Trophoblast cell (in vitro differentiated cells and primary cell): Measurements from ENCODE around the gene ZC3H13.

ENCODE experiments used
- DNase-seq, 2 donors: peaks; one replicate each; pipeline ENCODE4 v3.0.0-alpha.2; 2016
- H2AFZ ChIP-seq: 2 replicates; pipeline ENCODE4 v1.6.1; 2013; ENCODE audit warnings: low read length, moderate library complexity, mild to moderate bottlenecking; ENCODE audit not compliant: insufficient read depth, poor library complexity
- H2AK5ac ChIP-seq: 2 replicates; pipeline ENCODE4 v1.6.1; 2013; ENCODE audit warnings: mild to moderate bottlenecking, low read length
- H2BK120ac ChIP-seq: 2 replicates; pipeline ENCODE4 v1.6.1; 2013; ENCODE audit warnings: low read length, mild to moderate bottlenecking, moderate library complexity; ENCODE audit not compliant: insufficient read depth, poor library complexity
- H2BK12ac ChIP-seq: 2 replicates; pipeline ENCODE4 v1.6.1; 2013; ENCODE audit warnings: mild to moderate bottlenecking, low read length, moderate library complexity
- H2BK5ac ChIP-seq: 2 replicates; pipeline ENCODE4 v1.6.1; 2013; ENCODE audit warnings: low read length, low read depth, moderate library complexity, mild to moderate bottlenecking; ENCODE audit not compliant: poor library complexity
- H3K14ac ChIP-seq: 2 replicates; pipeline ENCODE4 v1.6.1; 2013; ENCODE audit warnings: mild to moderate bottlenecking, low read length
- H3K18ac ChIP-seq: 2 replicates; pipeline ENCODE4 v1.6.1; 2013; ENCODE audit warnings: mild to moderate bottlenecking, low read length
- H3K23ac ChIP-seq: 2 replicates; pipeline ENCODE4 v1.6.1; 2013; ENCODE audit warnings: low read length
- H3K27ac ChIP-seq: 2 replicates; pipeline ENCODE4 v1.5.1; 2013; ENCODE audit warnings: low read depth, mild to moderate bottlenecking, inconsistent platforms, low read length, moderate library complexity
- H3K27me3 ChIP-seq: 2 replicates; pipeline ENCODE4 v1.6.1; 2013; ENCODE audit warnings: inconsistent platforms, mild to moderate bottlenecking, low read length, moderate library complexity; ENCODE audit not compliant: insufficient read depth
- H3K36me3 ChIP-seq, 2 experiments: 1 replicate in 1 of 2; 2 replicates in 1 of 2; pipeline ENCODE4 v1.6.1; 2013; ENCODE audit warnings: low read length in 2 of 2, mild to moderate bottlenecking in 2 of 2, moderate library complexity in 1 of 2; ENCODE audit not compliant: insufficient read depth in 2 of 2, control insufficient read depth in 1 of 2
- H3K4ac ChIP-seq: 2 replicates; pipeline ENCODE4 v1.6.1; 2013; ENCODE audit warnings: low read depth, mild to moderate bottlenecking, low read length, moderate library complexity
- H3K4me1 ChIP-seq, 2 experiments: 1 replicate in 1 of 2; 2 replicates in 1 of 2; pipeline ENCODE4 v1.6.1; 2013; ENCODE audit warnings: low read length in 2 of 2, mild to moderate bottlenecking in 2 of 2, moderate library complexity in 1 of 2; ENCODE audit not compliant: insufficient read depth in 2 of 2, control insufficient read depth in 1 of 2
- H3K4me2 ChIP-seq: 2 replicates; pipeline ENCODE4 v1.6.1; 2013; ENCODE audit warnings: inconsistent platforms, mild to moderate bottlenecking, low read length, moderate library complexity
- H3K4me3 ChIP-seq: 2 replicates; pipeline ENCODE4 v1.5.1; 2013; ENCODE audit warnings: mild to moderate bottlenecking, low read depth, low read length, inconsistent platforms
- H3K79me1 ChIP-seq: one replicate; pipeline ENCODE4 v1.6.1; 2013; ENCODE audit warnings: low read length
- H3K79me2 ChIP-seq: 2 replicates; pipeline ENCODE4 v1.6.1; 2013; ENCODE audit warnings: low read length, mild to moderate bottlenecking; ENCODE audit not compliant: control insufficient read depth, insufficient read depth, poor library complexity
- H3K9ac ChIP-seq: 2 replicates; pipeline ENCODE4 v1.6.1; 2013; ENCODE audit warnings: mild to moderate bottlenecking, low read length
- H3K9me3 ChIP-seq: 2 replicates; pipeline ENCODE4 v1.6.1; 2013; ENCODE audit warnings: low read depth, mild to moderate bottlenecking, control low read depth, inconsistent platforms, low read length; ENCODE audit not compliant: insufficient read depth
- H4K12ac ChIP-seq: 2 replicates; pipeline ENCODE4 v1.6.1; 2013; ENCODE audit warnings: low read depth, mild to moderate bottlenecking, low read length, moderate library complexity
- H4K8ac ChIP-seq: 2 replicates; pipeline ENCODE4 v1.6.1; 2013; ENCODE audit warnings: low read depth, mild to moderate bottlenecking, low read length, moderate library complexity
- H4K91ac ChIP-seq: one replicate; pipeline ENCODE4 v1.6.1; 2013; ENCODE audit warnings: low read depth, mild to moderate bottlenecking, low read length, moderate library complexity
- WGBS: extraction: QIAGEN DNeasy Blood & Tissue Kit; methylation state at CpG from one replicate; pipeline ENCODE4 v1.1.7; 2013; ENCODE audit warnings: missing lambda C conversion rate; ENCODE audit not compliant: insufficient read length, insufficient coverage; ENCODE audit errors: extremely low coverage; 5-methylcytosine and 5-hydroxymethylcytosine counted together

Gene ZC3H13

GRCh38 chr13:45930177-45930576 is 122.4 kb downstream of the ZC3H13 start:
- Histone ChIP-seq H2AK5ac (no peak overlapping the region), H3K36me3 (no peaks in the 10 kb centered on the region), H4K8ac (no peak overlapping the region), H3K23ac (no peak overlapping the region), H2AFZ (no peak overlapping the region), H3K79me2 (no peaks in the 10 kb centered on the region), H3K9me3 (peaks cover 2% of the 10 kb centered on the region), H3K4ac (no peak overlapping the region), H3K4me2 (no peak overlapping the region), H4K12ac (no peak overlapping the region), H2BK12ac (no peak overlapping the region), H2BK5ac (no peak overlapping the region), H3K4me3 (no peak overlapping the region), H2BK120ac (no peak overlapping the region), H3K27ac (no peak overlapping the region), H3K14ac (no peak overlapping the region), H3K18ac (no peak overlapping the region), H3K9ac (no peak overlapping the region), H3K4me1 (no peaks in the 10 kb centered on the region), H4K91ac (no peak overlapping the region), H3K27me3 (no peaks in the 10 kb centered on the region), H3K79me1 (no peaks in the 10 kb centered on the region)
- DNase-seq: no peak
- WGBS: no CpG with 5 or more reads among the region's 7 CpGs

GRCh38 chr13:45928843-45929242 is 123.7 kb downstream of the ZC3H13 start:
- Histone ChIP-seq H3K14ac (no peak overlapping the region), H3K4me1 (no peaks in the 10 kb centered on the region), H3K79me2 (no peaks in the 10 kb centered on the region), H4K12ac (no peak overlapping the region), H3K4me3 (no peak overlapping the region), H3K18ac (no peak overlapping the region), H2BK5ac (no peak overlapping the region), H4K8ac (no peak overlapping the region), H3K9ac (no peak overlapping the region), H2AK5ac (no peak overlapping the region), H3K36me3 (no peaks in the 10 kb centered on the region), H3K4ac (no peak overlapping the region), H2BK120ac (no peak overlapping the region), H3K79me1 (no peaks in the 10 kb centered on the region), H3K27me3 (no peaks in the 10 kb centered on the region), H2AFZ (no peak overlapping the region), H3K9me3 (peaks cover 2% of the 10 kb centered on the region), H2BK12ac (no peak overlapping the region), H3K23ac (no peak overlapping the region), H3K4me2 (no peak overlapping the region), H3K27ac (no peak overlapping the region), H4K91ac (no peak overlapping the region)
- DNase-seq: no peak
- no CpG with 5 or more reads among the region's 2 CpGs for WGBS

GRCh38 chr13:45928176-45928575 is 124.4 kb downstream of the ZC3H13 start:
- Histone ChIP-seq H3K4me1 (no peaks in the 10 kb centered on the region), H2BK12ac (no peak overlapping the region), H2AK5ac (no peak overlapping the region), H2AFZ (no peak overlapping the region), H3K4me3 (no peak overlapping the region), H2BK120ac (no peak overlapping the region), H3K23ac (no peak overlapping the region), H3K9me3 (peaks cover 2% of the 10 kb centered on the region), H3K14ac (no peak overlapping the region), H4K12ac (no peak overlapping the region), H3K4ac (no peak overlapping the region), H3K79me1 (no peaks in the 10 kb centered on the region), H4K8ac (no peak overlapping the region), H3K27me3 (no peaks in the 10 kb centered on the region), H2BK5ac (no peak overlapping the region), H3K79me2 (no peaks in the 10 kb centered on the region), H3K27ac (no peak overlapping the region), H3K4me2 (no peak overlapping the region), H3K9ac (no peak overlapping the region), H3K18ac (no peak overlapping the region), H4K91ac (no peak overlapping the region), H3K36me3 (no peaks in the 10 kb centered on the region)
- no peak for DNase-seq
- no CpG with 5 or more reads among the region's 5 CpGs for WGBS

GRCh38 chr13:45926741-45927140 is 125.8 kb downstream of the ZC3H13 start:
- no peak overlapping the region for H2AK5ac ChIP-seq
- H3K79me2 ChIP-seq: no peaks in the 10 kb centered on the region
- no peaks in the 10 kb centered on the region for H3K4me1 ChIP-seq
- H3K18ac ChIP-seq: no peak overlapping the region
- no peak overlapping the region for H3K9ac ChIP-seq
- no peak overlapping the region for H3K27ac ChIP-seq
- no peak for DNase-seq
- no peak overlapping the region for H3K4me3 ChIP-seq
- no peak overlapping the region for H2BK12ac ChIP-seq
- H3K27me3 ChIP-seq: no peaks in the 10 kb centered on the region
- H2AFZ ChIP-seq: no peak overlapping the region
- no peak overlapping the region for H4K91ac ChIP-seq
- H2BK120ac ChIP-seq: no peak overlapping the region
- H3K36me3 ChIP-seq: no peaks in the 10 kb centered on the region
- no peak overlapping the region for H4K12ac ChIP-seq
- no CpG with 5 or more reads among the region's 3 CpGs for WGBS
- H3K4me2 ChIP-seq: no peak overlapping the region
- no peak overlapping the region for H4K8ac ChIP-seq
- H3K9me3 ChIP-seq: peaks cover 2% of the 10 kb centered on the region
- H3K79me1 ChIP-seq: no peaks in the 10 kb centered on the region
- no peak overlapping the region for H2BK5ac ChIP-seq
- H3K4ac ChIP-seq: no peak overlapping the region
- H3K14ac ChIP-seq: no peak overlapping the region
- no peak overlapping the region for H3K23ac ChIP-seq
